HG03097 (cell line): ENCODE results near the gene AKAP8L.

Experiments
- ATAC-seq: cut with Tn5 transposase; IDR thresholded peaks from one replicate; pipeline ENCODE4 v1.9.1; 2021; ENCODE audit not compliant: unreplicated experiment, low FRiP score

AKAP8L gene

GRCh38 chr19:15418579-15419412, at the start of gene AKAP8L:
Gene AKAP8L (minus strand): TSS chr19:15418988. CDS start chr19:15418923, 65 bp downstream.
- peak; percentile 92 for ATAC-seq

GRCh38 chr19:15467734-15468214, 49.0 kb upstream of the AKAP8L start:
- no peak for ATAC-seq

GRCh38 chr19:15466851-15467733, 48.3 kb upstream of the AKAP8L start:
- peak; percentile 58 for ATAC-seq

- ATAC-seq, result no peak
These were observed 45.9 kb upstream of the AKAP8L start, which contains the start of gene RASAL3 for GRCh38 chr19:15464394-15465385. Gene RASAL3 (minus strand): TSS chr19:15464544. CDS start chr19:15464358, 186 bp downstream.

- ATAC-seq, result peak; percentile 38
These were observed 45.1 kb upstream of the AKAP8L start for GRCh38 chr19:15463861-15464371.

GRCh38 chr19:15461694-15462093, 42.9 kb upstream of the AKAP8L start:
- ATAC-seq, result no peak

- ATAC-seq, result no peak
These were observed 39.1 kb upstream of the AKAP8L start for GRCh38 chr19:15457701-15458484.

GRCh38 chr19:15456871-15457700, 38.3 kb upstream of the AKAP8L start:
- ATAC-seq, result no peak

GRCh38 chr19:15456441-15456840, 37.7 kb upstream of the AKAP8L start:
- no peak for ATAC-seq

- no peak for ATAC-seq
These were observed 37.2 kb upstream of the AKAP8L start for GRCh38 chr19:15455996-15456395.

GRCh38 chr19:15453906-15454860, 35.4 kb upstream of the AKAP8L start:
- ATAC-seq, result no peak

GRCh38 chr19:15453091-15453578, 34.3 kb upstream of the AKAP8L start:
- ATAC-seq, result no peak

- no peak for ATAC-seq
These were observed 33.6 kb upstream of the AKAP8L start for GRCh38 chr19:15452111-15453047.

GRCh38 chr19:15450528-15450890, 31.7 kb upstream of the AKAP8L start:
- ATAC-seq, result no peak

- peak; percentile 35 for ATAC-seq
These were observed 31.1 kb upstream of the AKAP8L start, which contains the start of gene WIZ for GRCh38 chr19:15449620-15450527. Gene WIZ (minus strand): TSS chr19:15449956. CDS start chr19:15448307, 1,649 bp downstream.
